ENCODE measurements around the gene PLA2G10.
"Not testable (repeated sequence)": the region's sequence is repeated elsewhere in the genome, so short reads cannot be mapped to it uniquely, and the experiment has no call there.

The PLA2G10 gene

DNA sequence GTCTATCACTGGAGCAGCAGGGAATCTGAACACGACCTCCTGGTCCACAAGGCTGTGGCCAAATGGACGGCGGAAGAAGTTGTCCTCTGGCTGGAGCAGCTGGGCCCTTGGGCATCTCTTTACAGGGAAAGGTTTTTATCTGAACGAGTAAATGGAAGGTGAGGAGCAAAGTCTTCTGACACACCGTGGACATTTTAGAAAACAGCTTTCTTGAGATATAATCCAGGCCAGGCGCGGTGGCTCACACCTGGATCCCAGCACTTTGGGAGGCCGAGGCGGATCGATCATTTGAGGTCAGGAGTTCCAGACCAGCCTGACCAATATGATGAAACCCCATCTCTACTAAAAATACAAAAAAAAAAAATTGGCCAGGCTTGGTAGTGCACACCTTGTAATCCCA is 44.3 kb downstream of the PLA2G10 start:
- H3K27ac ChIP-seq (ENCODE audit: low read length): no peak overlapping the region
- H3K9me3 ChIP-seq (ENCODE audit: insufficient read depth, low read depth, low read length): no peaks in the 10 kb centered on the region
- H3K36me3 ChIP-seq (ENCODE audit: insufficient read depth, low read depth, low read length): peaks cover 86% of the 10 kb centered on the region
- H3K9ac ChIP-seq (ENCODE audit: low read depth, low read length): no peak overlapping the region
- H3K4me3 ChIP-seq (ENCODE audit: low read length): no peak overlapping the region
- H3K27me3 ChIP-seq (ENCODE audit: insufficient read depth, low read length): no peaks in the 10 kb centered on the region
- H3K4me1 ChIP-seq (ENCODE audit: insufficient read depth, low read length): no peaks in the 10 kb centered on the region

GRCh38 chr16:14641926-14642325 is 52.2 kb downstream of the PLA2G10 start:
- Histone ChIP-seq H3K36me3 (ENCODE audit: insufficient read depth, low read depth, low read length) (peaks cover 63% of the 10 kb centered on the region), H3K27me3 (ENCODE audit: insufficient read depth, low read length) (no peaks in the 10 kb centered on the region), H3K4me3 (ENCODE audit: low read length) (no peak overlapping the region), H3K9ac (ENCODE audit: low read depth, low read length) (no peak overlapping the region), H3K4me1 (ENCODE audit: insufficient read depth, low read length) (peaks cover 25% of the 10 kb centered on the region), H3K27ac (ENCODE audit: low read length) (no peak overlapping the region), H3K9me3 (ENCODE audit: insufficient read depth, low read depth, low read length) (no peaks in the 10 kb centered on the region)

- H3K4me3 ChIP-seq (ENCODE audit: low read length): no peak overlapping the region
- H3K36me3 ChIP-seq (ENCODE audit: insufficient read depth, low read depth, low read length): peaks cover 57% of the 10 kb centered on the region
- H3K9ac ChIP-seq (ENCODE audit: low read depth, low read length): peak overlapping the region; percentile 1; the same call in 1 of the 2 replicates
- H3K4me1 ChIP-seq (ENCODE audit: insufficient read depth, low read length): peaks cover 26% of the 10 kb centered on the region
- H3K27me3 ChIP-seq (ENCODE audit: insufficient read depth, low read length): no peaks in the 10 kb centered on the region
- H3K9me3 ChIP-seq (ENCODE audit: insufficient read depth, low read depth, low read length): no peaks in the 10 kb centered on the region
- peak overlapping the region; percentile 5 for H3K27ac ChIP-seq (ENCODE audit: low read length)
Measured at GRCh38 chr16:14641206-14641605, 52.9 kb downstream of the PLA2G10 start.

DNA sequence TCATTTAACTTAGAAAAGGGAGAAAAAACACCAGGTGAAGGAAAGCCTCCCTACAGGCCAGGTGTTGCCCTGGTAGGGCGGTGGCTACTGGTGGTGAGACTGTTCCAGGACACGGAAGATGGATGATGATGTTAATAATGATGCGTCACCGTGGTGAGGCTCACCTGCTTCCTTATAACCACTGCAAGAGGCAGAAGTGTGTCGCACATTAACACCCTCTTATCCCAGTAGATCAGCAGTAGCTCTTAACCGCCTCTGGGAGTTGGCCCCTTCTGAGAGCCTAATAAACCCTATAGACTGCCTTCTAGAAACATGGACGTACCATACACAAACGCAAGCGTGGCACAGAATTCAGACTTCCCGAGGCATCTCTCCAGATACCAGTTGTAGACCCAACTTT is 53.6 kb downstream of the PLA2G10 start:
- Histone ChIP-seq H3K4me1 (ENCODE audit: insufficient read depth, low read length) (peaks cover 30% of the 10 kb centered on the region), H3K4me3 (ENCODE audit: low read length) (no peak overlapping the region), H3K36me3 (ENCODE audit: insufficient read depth, low read depth, low read length) (peaks cover 50% of the 10 kb centered on the region), H3K9me3 (ENCODE audit: insufficient read depth, low read depth, low read length) (no peaks in the 10 kb centered on the region), H3K27me3 (ENCODE audit: insufficient read depth, low read length) (no peaks in the 10 kb centered on the region), H3K27ac (ENCODE audit: low read length) (peak overlapping the region; percentile 5), H3K9ac (ENCODE audit: low read depth, low read length) (peak overlapping the region; percentile 1; the same call in 1 of the 2 replicates)

GRCh38 chr16:14636951-14637240 is 57.2 kb downstream of the PLA2G10 start:
- peak overlapping the region; percentile 75 for H3K9ac ChIP-seq (ENCODE audit: low read depth, low read length)
- H3K27me3 ChIP-seq (ENCODE audit: insufficient read depth, low read length); H3K9me3 ChIP-seq (ENCODE audit: insufficient read depth, low read depth, low read length): not testable (repeated sequence)
- peaks cover 45% of the 10 kb centered on the region for H3K36me3 ChIP-seq (ENCODE audit: insufficient read depth, low read depth, low read length)
- peak overlapping the region; percentile 50 for H3K4me3 ChIP-seq (ENCODE audit: low read length)
- peak overlapping the region; percentile 41 for H3K27ac ChIP-seq (ENCODE audit: low read length)
- peaks cover 40% of the 10 kb centered on the region for H3K4me1 ChIP-seq (ENCODE audit: insufficient read depth, low read length)

DNA sequence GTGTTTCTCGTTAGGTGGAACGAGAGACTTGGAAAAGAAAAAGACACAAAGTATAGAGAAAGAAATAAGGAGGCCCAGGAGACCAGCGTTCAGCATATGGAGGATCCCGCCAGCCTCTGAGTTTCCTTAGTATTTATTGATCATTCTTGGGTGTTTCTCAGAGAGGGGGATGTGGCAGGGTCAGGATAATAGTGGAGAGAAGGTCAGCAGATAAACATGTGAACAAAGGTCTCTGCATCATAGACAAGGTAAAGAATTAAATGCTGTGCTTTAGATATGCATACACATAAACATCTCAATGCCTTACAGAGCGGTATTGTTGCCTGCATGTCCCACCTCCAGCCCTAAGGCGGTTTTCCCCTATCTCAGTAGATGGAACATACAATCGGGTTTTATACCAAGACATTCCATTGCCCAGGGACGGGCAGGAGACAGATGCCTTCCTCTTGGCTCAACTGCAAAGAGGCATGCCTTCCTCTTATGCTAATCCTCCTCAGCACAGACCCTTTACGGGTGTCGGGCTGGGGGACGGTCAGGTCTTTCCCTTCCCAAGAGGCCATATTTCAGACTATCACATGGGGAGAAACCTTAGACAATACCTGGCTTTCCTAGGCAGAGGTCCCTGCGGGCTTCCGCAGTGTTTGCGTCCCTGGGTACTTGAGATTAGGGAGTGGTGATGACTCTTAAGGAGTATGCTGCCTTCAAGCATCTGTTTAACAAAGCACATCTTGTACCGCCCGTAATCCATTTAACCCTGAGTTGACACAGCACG is 57.7 kb downstream of the PLA2G10 start:
- H3K27me3 ChIP-seq (ENCODE audit: insufficient read depth, low read length); H3K9me3 ChIP-seq (ENCODE audit: insufficient read depth, low read depth, low read length): not testable (repeated sequence)
- Histone ChIP-seq H3K9ac (ENCODE audit: low read depth, low read length) (peak overlapping the region; percentile 75), H3K36me3 (ENCODE audit: insufficient read depth, low read depth, low read length) (peaks cover 45% of the 10 kb centered on the region), H3K27ac (ENCODE audit: low read length) (peak overlapping the region; percentile 55), H3K4me1 (ENCODE audit: insufficient read depth, low read length) (peaks cover 38% of the 10 kb centered on the region), H3K4me3 (ENCODE audit: low read length) (peak overlapping the region; percentile 97; the same call in 1 of the 2 replicates)

GRCh38 chr16:14635395-14636165 is 58.5 kb downstream of the PLA2G10 start:
- H3K4me1 ChIP-seq (ENCODE audit: insufficient read depth, low read length): peaks cover 32% of the 10 kb centered on the region
- peak overlapping the region; percentile 97; the same call in 1 of the 2 replicates for H3K4me3 ChIP-seq (ENCODE audit: low read length)
- H3K27ac ChIP-seq (ENCODE audit: low read length): peak overlapping the region; percentile 55
- peak overlapping the region; percentile 75 for H3K9ac ChIP-seq (ENCODE audit: low read depth, low read length)
- H3K36me3 ChIP-seq (ENCODE audit: insufficient read depth, low read depth, low read length): peaks cover 39% of the 10 kb centered on the region
- H3K27me3 ChIP-seq (ENCODE audit: insufficient read depth, low read length): no peaks in the 10 kb centered on the region
- no peaks in the 10 kb centered on the region for H3K9me3 ChIP-seq (ENCODE audit: insufficient read depth, low read depth, low read length)

GRCh38 chr16:14634389-14634725 is 59.8 kb downstream of the PLA2G10 start:
- Histone ChIP-seq H3K27ac (ENCODE audit: low read length) (peak overlapping the region; percentile 55), H3K9ac (ENCODE audit: low read depth, low read length) (peak overlapping the region; percentile 75; the same call in 1 of the 2 replicates), H3K4me3 (ENCODE audit: low read length) (peak overlapping the region; percentile 97), H3K4me1 (ENCODE audit: insufficient read depth, low read length) (peaks cover 27% of the 10 kb centered on the region), H3K27me3 (ENCODE audit: insufficient read depth, low read length) (no peaks in the 10 kb centered on the region), H3K36me3 (ENCODE audit: insufficient read depth, low read depth, low read length) (peaks cover 28% of the 10 kb centered on the region), H3K9me3 (ENCODE audit: insufficient read depth, low read depth, low read length) (no peaks in the 10 kb centered on the region)

DNA sequence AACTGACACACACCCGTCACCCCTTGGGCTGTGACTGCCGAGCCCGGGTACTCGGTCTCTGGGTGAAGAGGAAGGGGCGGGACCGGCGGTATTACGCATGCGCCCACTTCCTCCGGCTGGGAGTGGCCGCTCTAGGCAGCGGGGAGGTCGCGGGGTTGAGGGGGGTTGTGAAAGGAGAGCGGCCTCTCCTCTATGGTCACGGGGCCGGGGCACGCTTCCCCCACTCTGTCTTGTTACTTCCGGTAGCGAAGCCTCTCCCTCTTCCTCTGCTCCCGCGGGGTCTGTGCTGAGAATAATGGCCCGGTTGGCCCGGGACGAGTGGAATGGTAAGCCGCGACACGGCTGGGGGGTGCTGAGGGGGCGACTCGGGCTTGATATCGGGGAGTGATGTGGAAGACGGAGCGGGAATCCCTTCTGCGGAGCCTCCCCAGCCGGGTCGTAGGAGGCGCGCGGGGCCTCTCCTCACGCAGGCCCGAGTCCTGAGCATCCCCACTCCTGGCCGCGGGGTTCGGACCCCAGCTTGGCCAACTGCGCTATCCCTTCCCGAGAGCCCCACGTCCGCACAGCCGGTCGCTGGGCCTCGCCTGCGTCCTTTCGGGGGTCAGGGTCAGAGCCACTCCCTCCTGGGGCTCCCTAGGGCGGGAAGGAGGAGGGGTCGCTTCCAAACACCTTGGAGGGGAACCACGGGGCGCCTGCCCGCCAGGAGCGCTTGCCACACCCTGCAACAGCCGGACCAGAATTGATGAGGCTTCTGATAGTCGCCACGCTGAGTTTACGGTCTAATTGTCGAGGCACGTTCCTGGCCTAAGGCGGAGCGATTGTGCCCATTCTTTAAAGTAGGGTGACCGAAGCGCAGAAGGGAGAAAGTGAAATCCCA is 61.2 kb downstream of the PLA2G10 start, which contains the start of gene BFAR:
Gene BFAR (plus strand): TSS at position 259 of the 877 bp plus-strand sequence. CDS start 11,396 bp downstream, outside the sequence.
- peak within 1 kb of the TSS; percentile 68 for H3K27ac ChIP-seq (ENCODE audit: low read length)

GRCh38 chr16:14630620-14631330 is 63.3 kb downstream of the PLA2G10 start:
- H3K36me3 ChIP-seq (ENCODE audit: insufficient read depth, low read depth, low read length): peaks cover 37% of the 10 kb centered on the region
- H3K9ac ChIP-seq (ENCODE audit: low read depth, low read length): peak overlapping the region; percentile 99; the same call in 1 of the 2 replicates
- H3K27ac ChIP-seq (ENCODE audit: low read length): peak overlapping the region; percentile 90
- H3K9me3 ChIP-seq (ENCODE audit: insufficient read depth, low read depth, low read length); H3K27me3 ChIP-seq (ENCODE audit: insufficient read depth, low read length): not testable (repeated sequence)
- H3K4me3 ChIP-seq (ENCODE audit: low read length): peak overlapping the region; percentile 95; the same call in 1 of the 2 replicates
- peaks cover 23% of the 10 kb centered on the region for H3K4me1 ChIP-seq (ENCODE audit: insufficient read depth, low read length)

More for the DNA sequence above, 61.2 kb downstream of the PLA2G10 start, which contains the start of gene BFAR:
- no peaks in the 10 kb centered on the region for H3K9me3 ChIP-seq (ENCODE audit: insufficient read depth, low read depth, low read length)
- H3K36me3 ChIP-seq (ENCODE audit: insufficient read depth, low read depth, low read length): peaks cover 20% of the 10 kb centered on the region
- peak within 1 kb of the TSS; percentile 97 for H3K4me3 ChIP-seq (ENCODE audit: low read length)
- peak within 1 kb of the TSS; percentile 97 for H3K9ac ChIP-seq (ENCODE audit: low read depth, low read length)
- H3K4me1 ChIP-seq (ENCODE audit: insufficient read depth, low read length): peaks cover 31% of the 10 kb centered on the region
- no peaks in the 10 kb centered on the region for H3K27me3 ChIP-seq (ENCODE audit: insufficient read depth, low read length)

Measured in iPS-20b (cell line).